ENCODE results near the gene DENND1B.
A peak's percentile ranks its signal among the peaks of the same experiment; 100 is the strongest.
"Not testable (repeated sequence)": the region's sequence is repeated elsewhere in the genome, so short reads cannot be mapped to it uniquely, and the experiment has no call there.

Gene DENND1B

DNA sequence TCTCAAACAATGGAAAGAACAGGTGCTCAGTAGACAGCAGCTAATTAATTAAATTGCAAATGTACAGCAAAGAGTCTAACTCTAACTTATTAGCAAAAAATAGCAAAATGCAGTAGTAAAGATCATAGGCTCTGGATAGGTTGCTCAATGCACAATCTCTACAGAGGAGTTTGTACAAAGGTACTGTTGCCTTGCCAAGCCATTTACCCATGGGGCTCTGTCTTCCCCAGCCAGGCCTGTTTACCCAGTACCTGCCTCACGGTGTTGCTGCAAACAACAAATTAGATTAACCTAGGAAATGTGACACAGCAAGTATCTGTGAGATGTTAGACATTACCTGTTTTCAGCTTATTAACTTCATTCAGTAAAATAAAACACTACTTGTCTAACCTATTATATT, 222.0 kb downstream of the DENND1B start:
- no peak for DNase-seq (ENCODE audit: low spot score)

DNA sequence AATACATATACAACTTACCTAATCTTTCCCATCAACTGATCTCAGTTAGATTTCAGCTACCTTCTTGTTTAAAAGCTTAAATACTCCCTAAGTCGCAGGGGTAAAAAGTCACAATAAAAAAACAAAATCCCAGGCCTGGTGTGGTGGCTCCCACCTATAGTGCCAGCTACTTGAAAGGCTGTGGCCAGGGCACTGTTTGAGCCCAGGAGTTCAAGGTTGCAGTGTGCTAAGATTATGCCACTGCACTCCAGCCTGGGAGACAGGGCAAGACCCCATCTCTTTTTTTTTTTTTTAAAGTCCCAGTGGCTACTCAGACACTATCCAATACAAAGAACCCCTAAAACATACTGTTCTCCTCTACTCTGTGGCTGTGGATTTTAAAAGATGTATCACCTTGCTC, 228.3 kb downstream of the DENND1B start:
- DNase-seq (ENCODE audit: low spot score): no peak

DNA sequence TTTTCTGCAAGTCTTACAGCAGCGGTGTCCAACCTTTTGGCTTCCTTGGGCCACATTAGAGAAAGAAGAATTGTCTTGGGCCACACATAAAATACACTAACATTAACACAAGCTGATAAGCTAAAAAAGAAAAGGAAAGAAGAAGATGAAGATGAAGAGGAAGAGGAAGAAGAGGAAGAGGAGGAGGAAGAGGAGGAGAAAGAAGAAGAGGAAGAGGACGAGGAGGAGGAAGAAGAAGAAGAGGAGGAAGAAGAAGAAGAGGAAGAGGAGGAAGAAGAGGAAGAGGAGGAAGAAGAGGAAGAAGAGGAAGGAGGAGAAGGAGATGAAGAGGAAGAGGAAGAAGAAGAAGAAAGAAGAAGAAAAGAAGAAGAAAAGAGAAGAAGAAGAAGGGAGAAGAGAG, 230.7 kb downstream of the DENND1B start:
- no peak for DNase-seq (ENCODE audit: low spot score)

DNA sequence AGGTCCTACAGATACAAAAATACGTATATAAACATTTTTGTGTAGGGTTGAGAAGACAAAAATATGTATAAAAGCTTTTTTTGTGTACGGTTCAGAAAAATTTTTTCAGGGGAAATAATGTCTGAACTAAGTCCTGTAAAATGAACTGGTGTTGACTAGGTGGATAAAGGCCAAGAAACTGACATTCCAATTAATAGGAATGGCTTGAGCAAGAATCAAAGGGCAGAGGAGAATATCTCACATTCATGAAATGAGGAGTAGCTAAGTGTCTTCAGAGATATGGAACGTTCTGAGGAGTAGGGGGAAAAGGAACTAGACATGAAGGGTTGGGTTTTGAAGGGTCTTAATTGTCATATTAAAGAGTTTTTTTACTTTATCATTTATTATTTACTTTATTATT, 231.2 kb downstream of the DENND1B start:
- DNase-seq (ENCODE audit: low spot score): no peak

DNA sequence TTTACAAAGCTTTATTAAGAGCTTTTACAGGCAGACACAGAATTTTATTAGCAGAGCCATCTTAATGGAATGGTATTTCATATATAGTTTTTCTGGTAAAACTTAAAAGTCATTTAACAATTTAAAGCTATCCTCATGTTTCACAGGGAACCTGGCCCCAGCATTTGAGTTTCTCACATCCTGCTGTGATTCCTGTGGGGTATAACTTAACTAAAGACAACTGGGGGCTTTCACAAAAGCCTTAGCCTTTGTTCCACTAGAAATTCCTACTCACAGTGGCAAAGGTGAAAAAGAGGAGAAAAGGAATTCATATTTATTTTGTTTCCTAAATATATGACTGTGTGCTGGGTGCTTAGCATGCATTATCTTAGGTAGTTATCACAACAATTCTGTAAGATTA, 233.9 kb downstream of the DENND1B start:
- DNase-seq (ENCODE audit: low spot score): no peak

DNA sequence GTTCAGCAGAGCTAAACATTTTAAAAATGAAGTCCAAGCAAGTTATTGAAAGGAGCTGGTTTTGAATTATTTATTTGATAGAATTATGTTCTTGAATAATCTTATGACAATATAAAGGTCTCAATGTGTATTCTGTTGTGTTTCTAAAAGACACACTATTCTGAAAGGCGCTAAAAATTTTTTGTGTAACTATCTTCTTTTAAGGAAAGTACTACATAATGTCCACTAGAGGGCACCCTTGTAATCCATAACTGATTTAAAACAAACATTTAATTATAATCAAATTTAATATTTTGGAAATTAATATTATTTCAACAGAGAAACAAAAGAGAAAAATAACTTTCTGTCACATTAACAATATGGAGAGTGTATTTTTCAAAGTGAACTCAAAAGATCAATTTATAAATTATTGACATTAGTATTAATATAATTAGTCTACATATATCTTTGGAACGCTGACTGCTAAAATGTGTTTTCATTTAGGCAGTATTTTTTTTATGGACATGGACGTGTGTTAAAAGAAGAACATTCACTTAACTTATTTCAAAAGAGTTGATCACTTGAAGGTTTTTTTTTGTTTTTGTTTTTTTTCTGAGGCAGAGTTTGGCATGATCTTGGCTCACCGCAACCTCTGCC, 248.4 kb downstream of the DENND1B start:
- DNase-seq (ENCODE audit: low spot score): peak; percentile 4

DNA sequence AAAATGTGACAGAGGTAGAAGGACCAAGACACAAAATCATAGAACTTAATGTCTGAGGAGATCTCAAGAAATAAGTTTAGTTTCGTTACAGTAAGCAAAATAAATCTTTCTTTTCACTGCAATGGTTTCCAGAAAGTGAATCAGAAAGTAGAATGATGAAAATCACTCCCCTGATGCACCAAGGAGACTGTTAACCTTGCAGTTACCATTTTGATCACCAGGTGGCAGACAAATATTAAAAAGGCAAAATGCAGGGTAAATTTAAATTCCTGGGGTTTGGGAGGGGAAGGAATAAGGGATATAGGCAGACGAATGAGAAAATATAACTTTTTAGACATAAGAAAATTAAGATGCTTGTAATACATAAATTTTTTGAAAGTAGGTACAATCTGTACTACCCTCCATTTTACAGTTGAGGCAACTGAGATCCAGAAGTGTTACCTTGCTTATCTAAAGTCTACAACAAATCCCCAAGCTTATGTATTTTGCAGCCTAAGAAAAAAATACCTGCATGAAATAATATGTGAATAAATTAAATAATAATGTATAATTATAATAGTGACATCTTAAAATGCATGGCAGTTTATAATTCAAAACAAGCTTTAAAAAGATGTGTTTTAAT, 254.1 kb downstream of the DENND1B start:
- DNase-seq (ENCODE audit: low spot score): no peak

DNA sequence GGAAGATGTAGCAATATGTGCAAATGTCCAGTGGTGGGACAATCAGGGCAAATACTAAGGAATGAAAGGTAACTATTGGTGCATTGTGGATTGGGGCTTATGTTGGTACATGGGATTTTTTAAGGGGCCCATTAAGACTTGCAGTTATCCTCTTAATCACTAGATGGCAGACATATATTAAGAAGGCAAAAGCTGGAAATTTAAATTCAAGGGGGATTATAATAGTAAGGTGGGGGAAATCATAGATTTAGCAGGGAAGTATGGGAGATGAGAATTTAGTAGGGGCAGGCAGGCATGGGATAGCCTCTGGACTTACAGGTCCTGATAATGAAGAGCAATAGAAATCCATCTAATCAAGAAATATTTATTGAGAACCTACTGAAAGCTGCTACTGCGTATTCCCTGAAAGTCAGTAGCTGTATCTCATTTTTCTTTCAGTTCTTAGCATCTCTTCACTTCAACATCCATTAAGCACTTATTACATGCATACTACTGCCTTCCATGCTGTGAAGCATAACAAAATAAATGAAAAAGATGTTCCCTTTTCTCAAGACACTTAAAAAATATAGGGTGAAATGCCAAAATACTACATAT, 255.4 kb downstream of the DENND1B start:
- no peak for DNase-seq (ENCODE audit: low spot score)

DNA sequence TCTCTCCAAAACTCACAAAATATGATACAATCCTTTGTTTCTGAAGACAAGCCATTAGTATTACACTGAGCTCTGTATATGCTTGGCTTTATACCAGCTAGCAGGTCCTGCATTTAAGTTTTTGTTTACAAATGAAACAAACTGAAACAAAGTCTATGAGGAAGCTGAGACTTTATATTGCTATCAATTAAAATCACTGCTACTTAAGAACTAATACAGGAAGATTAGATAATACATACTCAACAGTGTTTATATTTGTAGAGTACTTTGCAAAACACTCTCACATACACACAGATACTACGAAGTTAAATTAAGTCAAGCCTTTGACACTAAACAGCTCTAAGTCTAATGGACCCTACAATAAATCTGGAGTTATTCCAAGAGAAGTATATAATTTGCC, 259.9 kb downstream of the DENND1B start:
- no peak for DNase-seq (ENCODE audit: low spot score)

DNA sequence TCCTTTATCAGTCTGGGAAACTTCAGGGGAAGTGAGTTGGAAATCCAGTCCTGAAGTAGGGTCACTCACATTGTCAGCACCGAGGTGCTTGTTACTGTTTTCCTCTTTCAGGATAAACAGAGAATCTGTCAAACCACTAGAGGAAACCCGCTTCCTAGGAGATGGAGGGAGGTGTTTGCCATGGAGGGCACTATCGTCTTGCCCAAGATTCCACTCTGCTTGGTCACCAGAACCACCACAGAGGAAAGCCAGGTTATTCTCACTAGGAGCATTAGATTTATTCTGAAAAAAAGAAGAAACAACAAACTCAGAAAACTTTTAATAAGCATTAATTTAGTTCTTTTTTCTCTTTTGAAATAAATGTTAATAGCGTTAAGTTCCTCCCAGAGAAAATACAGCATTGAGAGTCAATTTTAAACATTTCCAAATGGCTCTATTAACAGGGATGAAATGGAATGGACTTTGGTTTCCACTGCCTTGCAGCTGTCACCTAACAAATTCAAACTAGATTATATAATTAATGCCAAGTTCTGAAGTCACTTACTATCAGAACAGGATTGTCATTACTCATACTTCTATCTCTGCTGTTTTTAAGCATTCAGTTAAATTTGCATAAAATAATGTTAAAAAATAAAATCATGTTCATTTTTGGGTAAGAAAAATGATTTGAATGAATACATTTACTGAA, 264.4 kb downstream of the DENND1B start:
- DNase-seq (ENCODE audit: low spot score): no peak

DNA sequence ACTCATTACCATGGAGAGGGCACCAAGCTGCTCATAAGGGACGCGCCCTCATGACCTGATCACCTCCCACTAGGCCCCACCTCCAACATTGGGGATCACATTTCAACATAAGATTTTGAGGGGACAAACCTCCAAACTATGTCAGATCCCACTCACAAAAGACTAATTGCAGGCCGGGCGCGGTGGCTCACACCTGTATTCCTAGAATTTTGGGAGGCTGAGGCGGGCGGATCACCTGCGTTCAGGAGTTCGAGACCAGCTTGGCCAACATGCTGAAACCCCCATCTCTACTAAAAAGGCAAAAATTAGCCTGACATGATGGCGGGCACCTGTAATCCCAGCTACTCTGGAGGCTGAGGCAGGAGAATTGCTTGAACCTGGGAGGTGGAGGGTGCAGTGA, 278.6 kb downstream of the DENND1B start:
- no peak for DNase-seq (ENCODE audit: low spot score)

DNA sequence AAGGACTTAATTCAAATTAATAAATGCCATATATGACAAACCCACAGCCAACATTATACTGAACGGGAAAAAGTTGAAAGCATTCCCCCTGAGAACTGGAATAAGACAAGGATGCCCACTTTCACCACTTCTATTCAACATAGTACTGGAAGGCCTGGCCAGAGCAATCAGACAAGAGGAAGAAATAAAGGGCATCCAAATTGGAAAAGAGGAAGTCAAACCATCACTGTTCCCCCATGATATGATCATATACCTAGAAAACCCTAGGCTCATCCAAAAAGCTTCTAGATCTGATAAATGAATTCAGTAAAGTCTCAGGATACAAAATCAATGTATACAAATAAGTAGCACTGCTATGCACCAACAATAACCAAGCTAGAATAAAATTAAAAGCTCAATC, 283.8 kb downstream of the DENND1B start:
- DNase-seq (ENCODE audit: low spot score): not testable (repeated sequence)

DNA sequence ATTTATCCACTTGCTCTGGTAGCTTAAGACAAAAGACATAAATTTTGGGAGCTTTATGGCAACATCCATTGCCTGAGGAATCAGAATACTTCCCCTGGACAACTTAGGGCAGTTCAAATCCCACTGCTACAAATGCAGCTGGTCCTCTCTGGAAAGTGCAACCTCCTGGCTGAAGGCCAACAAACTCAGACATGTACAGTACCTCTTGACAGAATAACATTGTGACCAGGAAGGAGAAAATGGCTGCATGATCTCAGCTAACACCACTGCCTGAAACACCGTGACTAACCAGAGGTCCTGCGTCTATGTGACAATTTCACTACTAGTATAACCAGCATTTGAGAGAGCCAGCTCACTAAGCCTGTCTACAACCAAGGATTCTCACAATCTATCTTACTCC, 288.3 kb downstream of the DENND1B start:
- no peak for DNase-seq (ENCODE audit: low spot score)

DNA sequence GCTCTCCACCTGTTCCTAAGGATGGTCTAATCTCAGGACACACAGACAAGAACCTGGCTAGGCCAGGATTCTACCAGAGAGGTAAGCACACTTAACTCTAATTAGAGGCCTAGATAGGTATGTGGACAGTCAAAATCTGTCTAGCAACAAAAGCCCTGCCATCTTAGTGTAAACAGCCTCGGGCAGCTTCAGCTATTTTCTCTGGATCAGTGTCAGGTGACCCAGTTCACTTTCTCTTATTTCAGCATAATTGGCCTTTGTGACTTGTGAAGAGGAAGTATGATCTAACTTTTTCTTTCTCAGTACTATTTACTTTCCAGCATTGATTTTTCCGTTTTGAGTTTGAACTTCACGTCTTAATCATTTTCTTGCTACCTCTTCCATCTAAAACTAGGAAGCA, 289.5 kb downstream of the DENND1B start:
- DNase-seq (ENCODE audit: low spot score): no peak

DNA sequence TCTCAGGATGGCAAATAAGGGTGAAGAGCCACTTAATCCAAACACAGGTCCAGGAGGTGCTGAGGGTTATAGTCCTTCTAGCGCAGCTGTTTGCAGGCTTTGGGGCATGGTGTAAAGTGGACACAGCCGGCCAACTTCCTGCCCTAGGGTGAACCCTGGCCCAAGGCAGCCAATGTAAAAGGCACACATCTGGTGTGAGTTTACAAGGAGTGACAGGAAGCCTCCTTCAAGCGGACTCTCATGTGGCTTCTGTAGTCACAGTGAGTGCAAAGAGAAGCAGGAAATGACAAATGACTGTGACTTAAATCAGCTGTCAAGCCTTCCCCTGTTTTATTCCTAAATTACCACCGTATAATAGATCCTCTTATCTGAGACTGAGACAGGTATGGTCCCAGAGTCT, 294.2 kb downstream of the DENND1B start:
- no peak for DNase-seq (ENCODE audit: low spot score)

DNA sequence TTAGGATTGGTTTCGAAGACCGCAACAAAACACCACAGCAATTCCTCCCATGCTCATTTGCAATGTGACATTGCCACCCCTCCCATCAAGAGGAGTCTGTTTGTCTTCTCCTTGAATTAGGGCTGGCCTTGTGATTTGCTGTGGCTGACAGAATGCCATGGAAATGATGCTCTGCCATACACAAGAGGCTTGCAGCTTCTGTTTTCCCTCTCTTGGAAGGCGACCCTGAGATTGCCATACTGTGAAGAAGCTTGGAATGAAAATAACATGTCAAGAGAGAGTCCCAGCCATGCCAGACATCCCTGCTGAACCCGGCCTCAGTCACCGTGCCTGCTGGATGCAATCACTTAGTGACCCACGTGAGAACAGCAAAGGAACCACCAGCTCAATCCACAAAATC, 294.8 kb downstream of the DENND1B start:
- no peak for DNase-seq (ENCODE audit: low spot score)

DNA sequence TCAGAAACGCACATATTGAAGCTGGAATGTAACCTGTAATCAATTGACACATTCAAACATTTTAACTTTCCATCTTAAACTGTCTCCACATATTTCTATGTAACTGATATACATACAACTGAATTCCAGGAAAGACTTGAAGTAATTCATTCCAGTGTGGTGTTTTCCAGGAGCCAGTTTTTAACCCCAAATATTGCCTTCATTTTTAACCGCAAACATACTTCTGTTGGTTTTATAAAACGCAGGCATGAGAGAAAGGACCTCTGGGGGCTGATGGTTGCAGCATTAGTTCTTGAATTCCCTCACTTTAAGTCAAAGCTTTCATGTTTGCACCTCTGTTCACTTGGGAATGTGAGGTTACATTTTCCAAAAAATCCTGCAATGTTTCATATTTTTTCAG, 303.1 kb downstream of the DENND1B start:
- DNase-seq (ENCODE audit: low spot score): no peak

DNA sequence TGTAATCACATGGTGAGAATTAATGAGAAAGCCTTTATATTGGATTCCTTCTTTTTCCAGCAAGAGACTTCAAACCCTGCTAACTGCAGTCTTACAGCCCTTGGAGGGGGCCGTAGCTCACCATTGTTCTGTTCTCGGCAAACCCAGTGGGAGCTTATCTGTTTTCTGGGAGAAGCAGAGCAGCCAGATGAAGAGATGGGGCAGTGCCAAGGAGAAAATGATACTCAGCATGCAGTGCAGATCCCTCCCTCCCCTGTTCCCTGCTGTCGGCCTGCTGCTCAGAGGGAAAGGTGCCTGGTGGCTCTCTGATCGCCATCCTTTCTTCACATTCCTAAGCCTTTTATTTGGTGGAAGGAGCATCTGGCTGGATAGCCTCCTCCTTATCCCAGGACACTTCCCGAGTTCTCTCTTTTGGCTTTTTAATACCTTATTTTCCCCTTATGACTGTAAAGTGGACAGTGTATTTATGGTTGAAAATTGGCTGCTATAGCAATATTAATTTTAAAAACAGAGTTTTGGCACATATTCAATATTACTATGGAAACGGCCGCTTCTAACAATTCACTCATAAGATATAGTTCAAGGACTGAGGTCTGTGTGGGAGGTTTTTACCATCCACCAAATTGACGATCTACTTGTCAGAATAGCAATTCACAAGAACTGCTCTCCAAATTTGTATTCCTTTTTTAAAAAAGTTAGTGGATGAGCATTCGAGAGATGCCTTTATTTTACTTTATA, 303.9 kb downstream of the DENND1B start:
- DNase-seq (ENCODE audit: low spot score): peak; percentile 4

DNA sequence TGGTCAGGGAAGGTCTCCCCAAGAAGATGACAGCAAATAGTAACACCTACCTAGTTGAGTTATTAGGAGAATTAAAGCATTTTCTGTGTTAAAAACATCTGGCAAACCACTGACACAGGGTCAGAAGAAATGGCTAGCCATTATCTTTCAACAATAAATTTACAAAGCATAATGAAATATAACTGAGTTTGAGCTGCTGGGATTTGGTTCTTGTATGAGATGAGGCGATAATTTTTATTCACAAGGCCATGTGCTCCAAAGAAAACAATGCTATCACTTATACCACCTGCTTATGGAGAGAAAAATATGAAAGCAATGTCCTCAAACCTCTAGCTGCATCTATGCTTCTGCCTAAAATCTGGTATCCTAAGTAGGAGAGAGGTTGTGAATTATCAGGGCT, 304.9 kb downstream of the DENND1B start:
- DNase-seq (ENCODE audit: low spot score): no peak

DNA sequence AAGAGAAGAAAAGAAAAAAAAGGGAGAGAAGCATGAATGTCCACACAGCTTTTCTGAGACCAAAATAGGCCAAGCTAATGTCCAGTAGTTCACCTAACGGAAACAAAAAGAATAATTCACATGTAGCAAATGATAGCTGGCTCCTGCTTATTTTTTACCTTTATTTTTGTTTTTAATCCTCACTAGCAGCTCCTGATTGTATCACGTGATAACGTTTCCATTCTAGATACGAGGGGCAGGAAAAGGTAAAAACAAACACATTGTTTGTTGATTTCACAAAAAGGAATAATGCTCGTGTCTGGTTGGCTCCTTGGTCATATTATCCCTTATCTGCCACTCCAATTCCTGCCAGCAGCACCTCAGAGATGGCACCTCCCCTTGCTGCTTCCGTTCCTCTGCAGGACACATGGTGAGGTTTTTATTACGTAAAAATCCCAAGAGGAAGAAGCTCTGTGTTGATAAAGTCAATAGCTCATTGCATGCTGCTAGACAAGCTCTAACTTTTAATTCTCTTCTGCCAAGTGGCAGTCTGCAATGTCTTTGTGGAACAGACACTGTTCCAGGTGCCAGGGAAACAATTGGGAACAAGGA, 305.6 kb downstream of the DENND1B start:
- no peak for DNase-seq (ENCODE audit: low spot score)

DNA sequence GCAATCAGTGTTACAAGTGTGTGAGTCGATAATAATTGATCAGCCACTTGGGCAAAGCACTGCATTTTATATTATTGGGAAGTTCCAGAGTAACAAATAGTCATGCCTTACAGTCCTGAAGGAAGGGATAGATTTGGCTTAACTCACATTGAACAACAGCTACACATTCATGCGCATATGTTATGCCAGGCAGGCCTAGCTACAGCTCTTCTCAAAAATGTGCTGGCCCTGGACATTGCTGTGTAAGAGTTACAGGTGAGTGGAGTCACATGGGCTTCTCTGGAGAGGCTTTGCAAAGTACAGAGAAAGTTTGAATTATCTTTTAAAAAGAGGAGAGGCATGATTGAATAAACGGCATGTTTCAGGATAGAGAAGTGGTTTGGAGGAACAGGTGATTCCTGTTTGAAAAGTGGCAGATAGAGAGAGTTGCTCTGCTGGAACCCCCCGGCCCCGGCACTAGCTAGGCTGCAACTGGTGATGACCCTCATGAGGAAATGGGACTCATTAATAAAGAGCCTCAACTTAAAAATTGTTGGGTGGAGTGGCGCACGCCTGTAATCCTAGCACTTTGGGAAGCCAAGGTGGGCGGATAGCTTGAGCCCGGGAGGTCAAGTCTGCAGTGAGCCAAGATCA, 306.6 kb downstream of the DENND1B start:
- DNase-seq (ENCODE audit: low spot score): no peak

DNA sequence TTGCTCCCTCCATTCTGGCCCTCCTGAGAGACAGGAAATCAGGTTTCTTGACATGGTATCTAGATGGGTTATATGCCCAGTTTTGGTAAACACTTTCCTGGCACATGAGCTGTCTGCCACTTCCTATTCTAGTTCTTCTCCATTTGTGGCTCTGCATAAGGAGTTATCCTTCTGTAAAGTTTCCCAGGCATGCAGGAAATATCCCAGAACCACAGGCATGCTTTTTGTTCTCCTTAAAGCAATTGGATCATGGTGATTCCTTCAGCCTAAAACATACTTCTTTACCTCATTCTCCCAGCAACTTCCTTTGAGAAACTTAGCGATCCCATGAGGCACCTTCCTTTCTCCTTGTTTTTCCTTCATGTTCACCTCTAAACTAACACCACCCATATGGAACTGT, 307.4 kb downstream of the DENND1B start:
- DNase-seq (ENCODE audit: low spot score): no peak
